Measurements from ENCODE around the gene SYT11.
"Not testable (repeated sequence)": the region's sequence is repeated elsewhere in the genome, so short reads cannot be mapped to it uniquely, and the experiment has no call there.

SYT11 gene

DNA sequence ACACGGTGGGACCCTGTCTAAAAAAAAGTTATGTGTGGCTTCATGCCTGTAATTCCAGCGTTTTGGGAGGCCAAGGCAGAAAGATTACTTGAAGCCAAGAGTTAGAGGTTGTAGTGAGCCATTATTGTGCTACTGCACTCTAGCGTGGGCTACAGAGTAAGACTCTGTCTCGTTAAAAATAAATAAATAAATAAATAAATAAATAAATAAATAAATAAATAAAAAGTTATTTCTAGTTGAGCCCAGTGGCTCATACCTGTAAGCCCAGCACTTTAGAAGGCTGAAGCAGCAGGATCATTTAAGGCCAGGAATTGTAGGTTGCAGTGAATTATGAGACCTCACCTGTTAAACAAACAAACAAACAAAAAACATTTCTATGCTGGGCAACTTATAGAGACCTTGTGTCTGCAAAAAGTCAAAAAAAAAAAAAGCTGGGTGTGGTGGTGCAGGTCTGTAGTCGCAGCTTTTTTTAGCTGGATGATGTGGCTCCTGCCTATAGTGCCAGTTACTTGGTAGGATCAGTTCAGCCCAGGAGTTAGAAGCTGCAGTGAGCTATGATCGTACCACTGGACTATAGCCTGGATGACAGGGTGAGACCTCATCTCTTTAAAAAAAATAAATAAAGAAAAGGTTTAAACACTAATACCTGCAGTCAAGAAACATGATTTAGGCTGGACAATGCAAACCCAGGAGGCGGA lies 27.9 kb upstream of the SYT11 start:
- H3K27me3 ChIP-seq, result no peaks in the 10 kb centered on the region
- H3K4me3 ChIP-seq (ENCODE audit: low read depth in 1 of 2, low read length in 1 of 2), result no peak overlapping the region
- H3K9me3 ChIP-seq, result no peaks in the 10 kb centered on the region
- peaks cover 15% of the 10 kb centered on the region for H3K36me3 ChIP-seq
- TF ChIP-seq CTCF (IDR thresholded peaks at IDR 0.05), result no peak
- H3K4me1 ChIP-seq (ENCODE audit: control insufficient read depth in 1 of 2, insufficient read depth in 1 of 2, low read depth in 1 of 2, low read length in 1 of 2), result peaks cover 9 to 10% of the 10 kb centered on the region in 2 experiments
- no peak overlapping the region for H3K27ac ChIP-seq

DNA sequence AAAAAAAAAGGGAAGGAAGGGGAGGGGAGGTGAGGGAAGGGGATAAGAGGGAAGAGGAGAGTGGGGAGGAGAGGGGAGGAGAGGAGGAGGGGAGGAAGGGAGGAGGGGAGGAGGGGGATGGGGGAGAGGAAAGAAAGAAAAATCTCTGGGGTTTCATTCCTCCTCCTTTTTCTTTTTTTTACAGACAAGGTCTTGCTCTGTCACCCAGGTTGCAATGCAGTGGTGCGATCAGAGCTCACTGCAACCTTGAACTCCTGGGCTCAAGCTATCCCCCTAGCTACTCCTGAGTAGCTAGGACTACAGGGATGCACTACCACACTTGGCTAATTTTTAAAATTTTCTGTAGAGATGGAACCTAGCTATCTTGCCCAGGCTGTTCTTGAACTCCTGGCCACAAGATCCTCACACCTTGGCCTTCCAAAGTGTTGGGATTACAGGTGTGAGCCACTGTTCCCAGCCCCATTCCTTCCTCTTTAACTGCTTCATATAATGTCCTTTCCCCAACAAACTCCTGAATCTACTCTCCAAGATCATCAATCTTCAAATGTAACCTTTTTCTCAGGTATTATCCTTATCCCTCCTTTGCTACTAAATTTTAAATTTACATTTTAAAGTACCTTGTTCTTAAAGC lies 25.6 kb upstream of the SYT11 start:
- H3K36me3 ChIP-seq, result peaks cover 5% of the 10 kb centered on the region
- H3K27ac ChIP-seq, result peak overlapping the region; percentile 64
- H3K9me3 ChIP-seq, result no peaks in the 10 kb centered on the region
- H3K4me3 ChIP-seq (ENCODE audit: low read depth in 1 of 2, low read length in 1 of 2), result no peak overlapping the region
- no peak for TF ChIP-seq CTCF (IDR thresholded peaks at IDR 0.05)
- no peaks in the 10 kb centered on the region for H3K27me3 ChIP-seq
- peaks cover 9 to 10% of the 10 kb centered on the region in 2 experiments for H3K4me1 ChIP-seq (ENCODE audit: control insufficient read depth in 1 of 2, insufficient read depth in 1 of 2, low read depth in 1 of 2, low read length in 1 of 2)

DNA sequence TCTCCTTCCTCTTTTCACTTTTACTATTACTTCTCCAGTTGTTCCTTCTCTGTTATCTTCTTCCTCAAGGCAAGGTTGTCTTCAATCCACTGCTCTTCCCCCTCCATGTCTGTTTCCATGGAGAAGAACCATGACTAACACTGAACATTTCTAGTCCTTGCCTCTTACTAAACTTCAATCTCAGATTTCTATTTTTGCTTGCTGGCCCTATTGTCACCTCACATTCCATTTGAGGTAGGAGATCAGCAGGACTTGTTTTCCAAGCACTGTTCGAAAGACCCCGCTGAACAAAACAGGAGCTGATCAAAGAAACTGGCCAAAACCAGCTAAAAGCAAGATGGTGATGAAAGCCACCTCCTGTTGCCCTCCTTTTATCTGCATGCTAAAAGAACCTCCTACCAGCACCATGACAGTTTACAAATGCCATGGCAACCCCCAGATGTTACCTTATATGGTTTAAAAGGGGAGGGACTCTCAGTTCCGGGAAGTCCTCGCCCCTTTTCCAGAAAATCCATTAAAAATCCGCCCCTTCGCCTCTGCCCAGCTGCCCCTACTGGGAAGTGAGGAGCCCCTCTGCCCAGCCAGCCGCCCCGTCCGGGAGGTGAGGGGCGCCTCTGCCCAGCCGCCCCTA lies 25.0 kb upstream of the SYT11 start:
- peaks cover 5% of the 10 kb centered on the region for H3K36me3 ChIP-seq
- no peaks in the 10 kb centered on the region for H3K27me3 ChIP-seq
- H3K9me3 ChIP-seq, result no peaks in the 10 kb centered on the region
- peak overlapping the region; percentile 64 for H3K27ac ChIP-seq
- no peak for TF ChIP-seq CTCF (IDR thresholded peaks at IDR 0.05)
- H3K4me3 ChIP-seq (ENCODE audit: low read depth in 1 of 2, low read length in 1 of 2), result no peak overlapping the region
- H3K4me1 ChIP-seq (ENCODE audit: control insufficient read depth in 1 of 2, insufficient read depth in 1 of 2, low read depth in 1 of 2, low read length in 1 of 2), result peaks cover 9 to 10% of the 10 kb centered on the region in 2 experiments

DNA sequence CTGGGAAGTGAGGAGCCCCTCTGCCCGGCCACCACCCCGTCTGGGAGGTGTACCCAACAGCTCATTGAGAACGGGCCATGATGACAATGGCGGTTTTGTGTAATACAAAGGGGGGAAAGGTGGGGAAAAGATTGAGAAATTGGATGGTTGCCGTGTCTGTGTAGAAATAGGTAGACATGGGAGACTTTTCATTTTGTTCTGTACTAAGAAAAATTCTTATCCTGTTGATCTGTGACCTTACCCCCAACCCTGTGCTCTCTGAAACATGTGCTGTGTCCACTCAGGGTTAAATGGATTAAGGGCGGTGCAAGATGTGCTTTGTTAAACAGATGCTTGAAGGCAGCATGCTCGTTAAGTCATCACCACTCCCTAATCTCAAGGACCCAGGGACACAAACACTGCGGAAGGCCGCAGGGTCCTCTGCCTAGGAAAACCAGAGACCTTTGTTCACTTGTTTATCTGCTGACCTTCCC lies 24.4 kb upstream of the SYT11 start:
- not testable (repeated sequence) for H3K4me1 ChIP-seq (ENCODE audit: control insufficient read depth in 1 of 2, insufficient read depth in 1 of 2, low read depth in 1 of 2, low read length in 1 of 2); H3K9me3 ChIP-seq; H3K27me3 ChIP-seq; H3K36me3 ChIP-seq; H3K27ac ChIP-seq; H3K4me3 ChIP-seq (ENCODE audit: low read depth in 1 of 2, low read length in 1 of 2)

GRCh38 chr1:155835548-155835947 lies 23.8 kb upstream of the SYT11 start:
- H3K27ac ChIP-seq, result no peak overlapping the region
- TF ChIP-seq CTCF (IDR thresholded peaks at IDR 0.05), result no peak
- H3K4me1 ChIP-seq (ENCODE audit: control insufficient read depth in 1 of 2, insufficient read depth in 1 of 2, low read depth in 1 of 2, low read length in 1 of 2), result peaks cover 9 to 10% of the 10 kb centered on the region in 2 experiments
- H3K27me3 ChIP-seq, result no peaks in the 10 kb centered on the region
- peaks cover 4% of the 10 kb centered on the region for H3K36me3 ChIP-seq
- H3K4me3 ChIP-seq (ENCODE audit: low read depth in 1 of 2, low read length in 1 of 2), result no peak overlapping the region
- no peaks in the 10 kb centered on the region for H3K9me3 ChIP-seq

GRCh38 chr1:155840386-155840785 lies 19.0 kb upstream of the SYT11 start:
- H3K27me3 ChIP-seq, result no peaks in the 10 kb centered on the region
- no peak overlapping the region for H3K27ac ChIP-seq
- H3K4me3 ChIP-seq (ENCODE audit: low read depth in 1 of 2, low read length in 1 of 2), result no peak overlapping the region
- TF ChIP-seq CTCF (IDR thresholded peaks at IDR 0.05), result no peak
- H3K4me1 ChIP-seq (ENCODE audit: control insufficient read depth in 1 of 2, insufficient read depth in 1 of 2, low read depth in 1 of 2, low read length in 1 of 2), result no peaks in the 10 kb centered on the region
- no peaks in the 10 kb centered on the region for H3K9me3 ChIP-seq
- H3K36me3 ChIP-seq, result peaks cover 29% of the 10 kb centered on the region
